ENCODE data around the gene GNA14.

GRCh38 chr9:77547106-77547730, 100.9 kb downstream of the GNA14 start:
- TF ChIP-seq SRF (IDR thresholded peaks at IDR 0.05; ENCODE audit: low read depth) (no peak), EGR1 (IDR thresholded peaks at IDR 0.05; ENCODE audit: low read depth) (no peak)
- TF ChIP-seq, protein P1, sequence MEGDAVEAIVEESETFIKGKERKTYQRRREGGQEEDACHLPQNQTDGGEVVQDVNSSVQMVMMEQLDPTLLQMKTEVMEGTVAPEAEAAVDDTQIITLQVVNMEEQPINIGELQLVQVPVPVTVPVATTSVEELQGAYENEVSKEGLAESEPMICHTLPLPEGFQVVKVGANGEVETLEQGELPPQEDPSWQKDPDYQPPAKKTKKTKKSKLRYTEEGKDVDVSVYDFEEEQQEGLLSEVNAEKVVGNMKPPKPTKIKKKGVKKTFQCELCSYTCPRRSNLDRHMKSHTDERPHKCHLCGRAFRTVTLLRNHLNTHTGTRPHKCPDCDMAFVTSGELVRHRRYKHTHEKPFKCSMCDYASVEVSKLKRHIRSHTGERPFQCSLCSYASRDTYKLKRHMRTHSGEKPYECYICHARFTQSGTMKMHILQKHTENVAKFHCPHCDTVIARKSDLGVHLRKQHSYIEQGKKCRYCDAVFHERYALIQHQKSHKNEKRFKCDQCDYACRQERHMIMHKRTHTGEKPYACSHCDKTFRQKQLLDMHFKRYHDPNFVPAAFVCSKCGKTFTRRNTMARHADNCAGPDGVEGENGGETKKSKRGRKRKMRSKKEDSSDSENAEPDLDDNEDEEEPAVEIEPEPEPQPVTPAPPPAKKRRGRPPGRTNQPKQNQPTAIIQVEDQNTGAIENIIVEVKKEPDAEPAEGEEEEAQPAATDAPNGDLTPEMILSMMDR (IDR thresholded peaks at IDR 0.05 in 2 of 3, conservative IDR thresholded peaks at IDR 0.05 in 1 of 3; ENCODE audit: borderline replicate concordance in 1 of 3, insufficient read depth in 1 of 3, low read depth in 2 of 3, low read length in 2 of 3) = no peak
- TF ChIP-seq, protein P2, sequence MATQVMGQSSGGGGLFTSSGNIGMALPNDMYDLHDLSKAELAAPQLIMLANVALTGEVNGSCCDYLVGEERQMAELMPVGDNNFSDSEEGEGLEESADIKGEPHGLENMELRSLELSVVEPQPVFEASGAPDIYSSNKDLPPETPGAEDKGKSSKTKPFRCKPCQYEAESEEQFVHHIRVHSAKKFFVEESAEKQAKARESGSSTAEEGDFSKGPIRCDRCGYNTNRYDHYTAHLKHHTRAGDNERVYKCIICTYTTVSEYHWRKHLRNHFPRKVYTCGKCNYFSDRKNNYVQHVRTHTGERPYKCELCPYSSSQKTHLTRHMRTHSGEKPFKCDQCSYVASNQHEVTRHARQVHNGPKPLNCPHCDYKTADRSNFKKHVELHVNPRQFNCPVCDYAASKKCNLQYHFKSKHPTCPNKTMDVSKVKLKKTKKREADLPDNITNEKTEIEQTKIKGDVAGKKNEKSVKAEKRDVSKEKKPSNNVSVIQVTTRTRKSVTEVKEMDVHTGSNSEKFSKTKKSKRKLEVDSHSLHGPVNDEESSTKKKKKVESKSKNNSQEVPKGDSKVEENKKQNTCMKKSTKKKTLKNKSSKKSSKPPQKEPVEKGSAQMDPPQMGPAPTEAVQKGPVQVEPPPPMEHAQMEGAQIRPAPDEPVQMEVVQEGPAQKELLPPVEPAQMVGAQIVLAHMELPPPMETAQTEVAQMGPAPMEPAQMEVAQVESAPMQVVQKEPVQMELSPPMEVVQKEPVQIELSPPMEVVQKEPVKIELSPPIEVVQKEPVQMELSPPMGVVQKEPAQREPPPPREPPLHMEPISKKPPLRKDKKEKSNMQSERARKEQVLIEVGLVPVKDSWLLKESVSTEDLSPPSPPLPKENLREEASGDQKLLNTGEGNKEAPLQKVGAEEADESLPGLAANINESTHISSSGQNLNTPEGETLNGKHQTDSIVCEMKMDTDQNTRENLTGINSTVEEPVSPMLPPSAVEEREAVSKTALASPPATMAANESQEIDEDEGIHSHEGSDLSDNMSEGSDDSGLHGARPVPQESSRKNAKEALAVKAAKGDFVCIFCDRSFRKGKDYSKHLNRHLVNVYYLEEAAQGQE (IDR thresholded peaks at IDR 0.05; ENCODE audit: low read depth) = no peak
